Stimulated activated naive CD8-positive, alpha-beta T cell treated with anti-CD3 and anti-CD28 coated beads, Interleukin-15, Interleukin-2, amounts not matched to agents 100 ng/mL and 50 ng/mL, for 24 hours (primary cell): ENCODE measurements around the gene PPM1H.

Experiments
- H3K27ac Mint-ChIP-seq: one replicate; pipeline ENCODE4 v1.8.0; 2021; ENCODE audit warnings: mild to moderate bottlenecking, mixed read lengths
- H3K27me3 Mint-ChIP-seq: one replicate; pipeline ENCODE4 v1.8.0; 2021; ENCODE audit warnings: mixed read lengths
- H3K36me3 Mint-ChIP-seq: one replicate; pipeline ENCODE4 v1.8.0; 2021; ENCODE audit warnings: low read depth, mixed read lengths
- H3K4me1 Mint-ChIP-seq: one replicate; pipeline ENCODE4 v1.8.0; 2021; ENCODE audit warnings: low read depth, mixed read lengths
- H3K4me3 Mint-ChIP-seq: one replicate; pipeline ENCODE4 v1.8.0; 2021; ENCODE audit warnings: mild to moderate bottlenecking, mixed read lengths
- H3K9me3 Mint-ChIP-seq: one replicate; pipeline ENCODE4 v1.8.0; 2021; ENCODE audit warnings: mixed read lengths

The PPM1H gene

GRCh38 chr12:62778187-62778586 lies 156.8 kb downstream of the PPM1H start:
- Mint-ChIP-seq H3K27me3 (no peaks in the 10 kb centered on the region), H3K4me1 (no peaks in the 10 kb centered on the region), H3K4me3 (no peak overlapping the region), H3K36me3 (no peaks in the 10 kb centered on the region), H3K27ac (no peak overlapping the region), H3K9me3 (no peaks in the 10 kb centered on the region)

- H3K4me1 Mint-ChIP-seq = no peaks in the 10 kb centered on the region
- no peaks in the 10 kb centered on the region for H3K27me3 Mint-ChIP-seq
- H3K4me3 Mint-ChIP-seq = no peak overlapping the region
- no peaks in the 10 kb centered on the region for H3K9me3 Mint-ChIP-seq
- no peaks in the 10 kb centered on the region for H3K36me3 Mint-ChIP-seq
- H3K27ac Mint-ChIP-seq = no peak overlapping the region
These were observed 158.0 kb downstream of the PPM1H start for GRCh38 chr12:62776997-62777396.

GRCh38 chr12:62776575-62776974 lies 158.4 kb downstream of the PPM1H start:
- Mint-ChIP-seq H3K36me3 (no peaks in the 10 kb centered on the region), H3K27me3 (no peaks in the 10 kb centered on the region), H3K27ac (no peak overlapping the region), H3K4me3 (no peak overlapping the region), H3K9me3 (no peaks in the 10 kb centered on the region), H3K4me1 (no peaks in the 10 kb centered on the region)

- H3K9me3 Mint-ChIP-seq = no peaks in the 10 kb centered on the region
- no peaks in the 10 kb centered on the region for H3K4me1 Mint-ChIP-seq
- no peak overlapping the region for H3K27ac Mint-ChIP-seq
- no peaks in the 10 kb centered on the region for H3K36me3 Mint-ChIP-seq
- no peaks in the 10 kb centered on the region for H3K27me3 Mint-ChIP-seq
- no peak overlapping the region for H3K4me3 Mint-ChIP-seq
These were observed 160.2 kb downstream of the PPM1H start for GRCh38 chr12:62774794-62775193.

GRCh38 chr12:62772416-62772955 lies 162.5 kb downstream of the PPM1H start:
- Mint-ChIP-seq H3K27me3 (no peaks in the 10 kb centered on the region), H3K4me1 (peaks cover 7% of the 10 kb centered on the region), H3K27ac (no peak overlapping the region), H3K36me3 (no peaks in the 10 kb centered on the region), H3K4me3 (no peak overlapping the region), H3K9me3 (no peaks in the 10 kb centered on the region)

GRCh38 chr12:62771828-62772227 lies 163.1 kb downstream of the PPM1H start:
- H3K9me3 Mint-ChIP-seq = no peaks in the 10 kb centered on the region
- no peak overlapping the region for H3K4me3 Mint-ChIP-seq
- H3K4me1 Mint-ChIP-seq = peaks cover 7% of the 10 kb centered on the region
- no peaks in the 10 kb centered on the region for H3K36me3 Mint-ChIP-seq
- H3K27ac Mint-ChIP-seq = no peak overlapping the region
- no peaks in the 10 kb centered on the region for H3K27me3 Mint-ChIP-seq

- Mint-ChIP-seq H3K27ac (no peak overlapping the region), H3K4me1 (peaks cover 7% of the 10 kb centered on the region), H3K4me3 (no peak overlapping the region), H3K9me3 (no peaks in the 10 kb centered on the region), H3K36me3 (no peaks in the 10 kb centered on the region), H3K27me3 (no peaks in the 10 kb centered on the region)
These were observed 164.6 kb downstream of the PPM1H start for GRCh38 chr12:62770381-62770780.

GRCh38 chr12:62769076-62769619 lies 165.8 kb downstream of the PPM1H start:
- H3K4me1 Mint-ChIP-seq = peaks cover 7% of the 10 kb centered on the region
- no peaks in the 10 kb centered on the region for H3K9me3 Mint-ChIP-seq
- no peak overlapping the region for H3K27ac Mint-ChIP-seq
- no peaks in the 10 kb centered on the region for H3K27me3 Mint-ChIP-seq
- H3K4me3 Mint-ChIP-seq = no peak overlapping the region
- no peaks in the 10 kb centered on the region for H3K36me3 Mint-ChIP-seq

GRCh38 chr12:62767946-62768345 lies 167.0 kb downstream of the PPM1H start:
- Mint-ChIP-seq H3K36me3 (no peaks in the 10 kb centered on the region), H3K4me1 (peaks cover 7% of the 10 kb centered on the region), H3K4me3 (no peak overlapping the region), H3K27me3 (no peaks in the 10 kb centered on the region), H3K9me3 (no peaks in the 10 kb centered on the region), H3K27ac (no peak overlapping the region)

- Mint-ChIP-seq H3K27me3 (no peaks in the 10 kb centered on the region), H3K4me1 (peaks cover 7% of the 10 kb centered on the region), H3K4me3 (no peak overlapping the region), H3K9me3 (no peaks in the 10 kb centered on the region), H3K36me3 (no peaks in the 10 kb centered on the region), H3K27ac (no peak overlapping the region)
These were observed 167.5 kb downstream of the PPM1H start for GRCh38 chr12:62767496-62767895.

- no peaks in the 10 kb centered on the region for H3K9me3 Mint-ChIP-seq
- no peaks in the 10 kb centered on the region for H3K27me3 Mint-ChIP-seq
- no peak overlapping the region for H3K4me3 Mint-ChIP-seq
- H3K27ac Mint-ChIP-seq = no peak overlapping the region
- no peaks in the 10 kb centered on the region for H3K36me3 Mint-ChIP-seq
- peaks cover 7% of the 10 kb centered on the region for H3K4me1 Mint-ChIP-seq
These were observed 168.5 kb downstream of the PPM1H start for GRCh38 chr12:62766496-62766895.

- Mint-ChIP-seq H3K27me3 (peaks cover 5% of the 10 kb centered on the region), H3K27ac (no peak overlapping the region), H3K9me3 (no peaks in the 10 kb centered on the region), H3K36me3 (no peaks in the 10 kb centered on the region), H3K4me1 (peaks cover 25% of the 10 kb centered on the region), H3K4me3 (no peak overlapping the region)
These were observed 170.9 kb downstream of the PPM1H start for GRCh38 chr12:62763861-62764645.

GRCh38 chr12:62763312-62763711 lies 171.6 kb downstream of the PPM1H start:
- Mint-ChIP-seq H3K4me1 (peaks cover 33% of the 10 kb centered on the region), H3K9me3 (no peaks in the 10 kb centered on the region), H3K4me3 (no peak overlapping the region), H3K27ac (no peak overlapping the region), H3K27me3 (peaks cover 5% of the 10 kb centered on the region), H3K36me3 (no peaks in the 10 kb centered on the region)

GRCh38 chr12:62762645-62763044 lies 172.3 kb downstream of the PPM1H start:
- H3K36me3 Mint-ChIP-seq = no peaks in the 10 kb centered on the region
- no peaks in the 10 kb centered on the region for H3K9me3 Mint-ChIP-seq
- peaks cover 34% of the 10 kb centered on the region for H3K4me1 Mint-ChIP-seq
- no peak overlapping the region for H3K4me3 Mint-ChIP-seq
- H3K27me3 Mint-ChIP-seq = peaks cover 5% of the 10 kb centered on the region
- H3K27ac Mint-ChIP-seq = no peak overlapping the region

- Mint-ChIP-seq H3K36me3 (no peaks in the 10 kb centered on the region), H3K27me3 (peaks cover 5% of the 10 kb centered on the region), H3K4me3 (no peak overlapping the region), H3K27ac (no peak overlapping the region), H3K4me1 (peaks cover 36% of the 10 kb centered on the region), H3K9me3 (no peaks in the 10 kb centered on the region)
These were observed 173.3 kb downstream of the PPM1H start for GRCh38 chr12:62761658-62762057.

- peaks cover 5% of the 10 kb centered on the region for H3K27me3 Mint-ChIP-seq
- H3K36me3 Mint-ChIP-seq = no peaks in the 10 kb centered on the region
- no peak overlapping the region for H3K4me3 Mint-ChIP-seq
- H3K27ac Mint-ChIP-seq = peak overlapping the region; percentile 64
- H3K9me3 Mint-ChIP-seq = no peaks in the 10 kb centered on the region
- H3K4me1 Mint-ChIP-seq = peaks cover 36% of the 10 kb centered on the region
These were observed 174.2 kb downstream of the PPM1H start for GRCh38 chr12:62760779-62761178.
